NCI-H748 treated with DMSO at 0.1 percent for 48 hours (cell line): ENCODE measurements around the gene BATF.

Experiments
- DNase-seq: peaks from one replicate; lab custom pipeline; 2025; lab: John Stamatoyannopoulos, UW

The BATF gene

GRCh38 chr14:75501080-75501479 is 21.2 kb upstream of the BATF start:
- no peak for DNase-seq

- DNase-seq = no peak
Observed at GRCh38 chr14:75504411-75504810, 17.9 kb upstream of the BATF start.

- no peak for DNase-seq
Observed at GRCh38 chr14:75506930-75507329, 15.3 kb upstream of the BATF start.

- no peak for DNase-seq
Observed at GRCh38 chr14:75510547-75510946, 11.7 kb upstream of the BATF start.

- no peak for DNase-seq
Observed at GRCh38 chr14:75511201-75511600, 11.1 kb upstream of the BATF start.

GRCh38 chr14:75513911-75514672 is 8.2 kb upstream of the BATF start:
- DNase-seq = no peak

GRCh38 chr14:75514673-75515628 is 7.3 kb upstream of the BATF start:
- no peak for DNase-seq

- no peak for DNase-seq
Observed at GRCh38 chr14:75515629-75515996, 6.7 kb upstream of the BATF start.

- no peak for DNase-seq
Observed at GRCh38 chr14:75518625-75519024, 3.6 kb upstream of the BATF start.

- DNase-seq = no peak
Observed at GRCh38 chr14:75519394-75519793, 2.9 kb upstream of the BATF start.

- no peak for DNase-seq
Observed at GRCh38 chr14:75519826-75520728, 2.2 kb upstream of the BATF start.

- DNase-seq = no peak
Observed at GRCh38 chr14:75520852-75521251, 1.4 kb upstream of the BATF start.

GRCh38 chr14:75521415-75522199 is 662 bp upstream of the BATF start:
- DNase-seq = no peak

GRCh38 chr14:75522983-75523318 is 682 bp downstream of the BATF start:
- DNase-seq = no peak

GRCh38 chr14:75523771-75524171 is 1.5 kb downstream of the BATF start:
- DNase-seq = no peak

- DNase-seq = no peak
Observed at GRCh38 chr14:75525969-75526368, 3.7 kb downstream of the BATF start.

GRCh38 chr14:75527449-75528163 is 5.3 kb downstream of the BATF start:
- no peak for DNase-seq

GRCh38 chr14:75531256-75531655 is 9.0 kb downstream of the BATF start:
- no peak for DNase-seq

GRCh38 chr14:75531660-75532317 is 9.5 kb downstream of the BATF start:
- no peak for DNase-seq
